Measurements from ENCODE around the gene CWC25.

- TF ChIP-seq KDM1A (IDR thresholded peaks at IDR 0.05), result no peak
- TF ChIP-seq EP300 (IDR thresholded peaks at IDR 0.05; ENCODE audit: low read length), result no peak
- TF ChIP-seq KLF6 (CRISPR knock-in tag; IDR thresholded peaks at IDR 0.05; ENCODE audit: borderline replicate concordance), result no peak
- no peak for TF ChIP-seq HDAC6 (IDR thresholded peaks at IDR 0.05; ENCODE audit: low read depth, low read length)
- TF ChIP-seq NR2F6 (CRISPR knock-in tag; IDR thresholded peaks at IDR 0.05), result no peak
- no peak for TF ChIP-seq TAF1 (IDR thresholded peaks at IDR 0.05; ENCODE audit: control insufficient read depth, extremely low read depth, insufficient read depth, low read length, severe bottlenecking)
- TF ChIP-seq FOXO4 (CRISPR knock-in tag; IDR thresholded peaks at IDR 0.05), result no peak
- TF ChIP-seq ZNF274 (IDR thresholded peaks at IDR 0.05; ENCODE audit: borderline replicate concordance, low read depth, low read length), result no peak
- TF ChIP-seq CTCF (IDR thresholded peaks at IDR 0.05 in 2 of 3, conservative IDR thresholded peaks at IDR 0.05 in 1 of 3; ENCODE audit: insufficient read depth in 2 of 3, low read depth in 1 of 3, low read length in 3 of 3), result no peak
Measured at GRCh38 chr17:38800237-38800760, 24.8 kb downstream of the CWC25 start.

Measured in K562 (cell line).